GM21526 (cell line): ENCODE data around the gene RPS6KA2.
"Not testable (repeated sequence)": the region's sequence is repeated elsewhere in the genome, so short reads cannot be mapped to it uniquely, and the experiment has no call there.

Experiments used
- ATAC-seq: cut with Tn5 transposase; IDR thresholded peaks from one replicate; pipeline ENCODE4 v1.9.1; 2021; ENCODE audit warnings: moderate library complexity; ENCODE audit not compliant: unreplicated experiment, low FRiP score

RPS6KA2 gene

GRCh38 chr6:166596776-166597507 lies 30.1 kb downstream of the RPS6KA2 start:
- no peak for ATAC-seq

GRCh38 chr6:166595949-166596348 lies 31.1 kb downstream of the RPS6KA2 start:
- no peak for ATAC-seq

GRCh38 chr6:166595061-166595780 lies 31.8 kb downstream of the RPS6KA2 start:
- ATAC-seq = no peak

GRCh38 chr6:166592821-166593220 lies 34.2 kb downstream of the RPS6KA2 start:
- no peak for ATAC-seq

- ATAC-seq = no peak
Measured at GRCh38 chr6:166591961-166592520, 35.0 kb downstream of the RPS6KA2 start.

GRCh38 chr6:166591026-166591425 lies 36.0 kb downstream of the RPS6KA2 start:
- ATAC-seq = no peak

GRCh38 chr6:166589786-166590574 lies 37.1 kb downstream of the RPS6KA2 start:
- ATAC-seq = no peak

- ATAC-seq = no peak
Measured at GRCh38 chr6:166589337-166589731, 37.7 kb downstream of the RPS6KA2 start.

GRCh38 chr6:166588691-166589336 lies 38.2 kb downstream of the RPS6KA2 start:
- ATAC-seq = no peak

- ATAC-seq = peak; percentile 88
Measured at GRCh38 chr6:166587631-166588413, 39.2 kb downstream of the RPS6KA2 start.

GRCh38 chr6:166586424-166587156 lies 40.5 kb downstream of the RPS6KA2 start, which contains the start of gene RAMACL:
RAMACL (minus strand) TSS chr6:166586678; CDS start chr6:166586477, 201 bp downstream.
- ATAC-seq = peak; percentile 76

- ATAC-seq = no peak
Measured at GRCh38 chr6:166584853-166585429, 42.1 kb downstream of the RPS6KA2 start.

- no peak for ATAC-seq
Measured at GRCh38 chr6:166584155-166584554, 42.9 kb downstream of the RPS6KA2 start.

- ATAC-seq = no peak
Measured at GRCh38 chr6:166583230-166583965, 43.7 kb downstream of the RPS6KA2 start.

- ATAC-seq = no peak
Measured at GRCh38 chr6:166582258-166582657, 44.8 kb downstream of the RPS6KA2 start.

GRCh38 chr6:166581801-166582200 lies 45.2 kb downstream of the RPS6KA2 start:
- not testable (repeated sequence) for ATAC-seq

- ATAC-seq = no peak
Measured at GRCh38 chr6:166581091-166581511, 46.0 kb downstream of the RPS6KA2 start.
